ENCODE results near the gene FAF1.

Gene FAF1

DNA sequence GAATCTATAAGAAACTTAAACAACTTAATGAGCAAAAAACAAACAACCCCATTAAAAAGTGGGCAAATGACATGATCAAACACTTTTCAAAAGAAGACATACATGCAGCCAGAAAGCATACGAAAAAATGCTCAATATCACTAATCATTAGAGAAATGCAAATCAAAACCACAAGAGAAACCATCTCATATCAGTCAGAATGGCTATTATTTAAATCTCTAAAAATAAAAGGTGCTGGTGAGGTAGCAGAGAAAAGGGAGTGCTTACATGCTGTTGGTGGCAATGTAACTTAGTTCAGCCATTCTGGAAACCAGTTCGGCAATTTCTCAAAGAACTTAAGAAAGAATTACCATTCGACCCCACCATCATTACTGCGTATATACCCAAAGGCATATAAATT is 147.7 kb downstream of the FAF1 start:
- DNase-seq (ENCODE audit: low spot score): no peak
- TF ChIP-seq, protein P1, sequence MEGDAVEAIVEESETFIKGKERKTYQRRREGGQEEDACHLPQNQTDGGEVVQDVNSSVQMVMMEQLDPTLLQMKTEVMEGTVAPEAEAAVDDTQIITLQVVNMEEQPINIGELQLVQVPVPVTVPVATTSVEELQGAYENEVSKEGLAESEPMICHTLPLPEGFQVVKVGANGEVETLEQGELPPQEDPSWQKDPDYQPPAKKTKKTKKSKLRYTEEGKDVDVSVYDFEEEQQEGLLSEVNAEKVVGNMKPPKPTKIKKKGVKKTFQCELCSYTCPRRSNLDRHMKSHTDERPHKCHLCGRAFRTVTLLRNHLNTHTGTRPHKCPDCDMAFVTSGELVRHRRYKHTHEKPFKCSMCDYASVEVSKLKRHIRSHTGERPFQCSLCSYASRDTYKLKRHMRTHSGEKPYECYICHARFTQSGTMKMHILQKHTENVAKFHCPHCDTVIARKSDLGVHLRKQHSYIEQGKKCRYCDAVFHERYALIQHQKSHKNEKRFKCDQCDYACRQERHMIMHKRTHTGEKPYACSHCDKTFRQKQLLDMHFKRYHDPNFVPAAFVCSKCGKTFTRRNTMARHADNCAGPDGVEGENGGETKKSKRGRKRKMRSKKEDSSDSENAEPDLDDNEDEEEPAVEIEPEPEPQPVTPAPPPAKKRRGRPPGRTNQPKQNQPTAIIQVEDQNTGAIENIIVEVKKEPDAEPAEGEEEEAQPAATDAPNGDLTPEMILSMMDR (IDR thresholded peaks at IDR 0.05): no peak
- Histone ChIP-seq H3K4me3 (no peak overlapping the region), H3K27ac (no peak overlapping the region)

DNA sequence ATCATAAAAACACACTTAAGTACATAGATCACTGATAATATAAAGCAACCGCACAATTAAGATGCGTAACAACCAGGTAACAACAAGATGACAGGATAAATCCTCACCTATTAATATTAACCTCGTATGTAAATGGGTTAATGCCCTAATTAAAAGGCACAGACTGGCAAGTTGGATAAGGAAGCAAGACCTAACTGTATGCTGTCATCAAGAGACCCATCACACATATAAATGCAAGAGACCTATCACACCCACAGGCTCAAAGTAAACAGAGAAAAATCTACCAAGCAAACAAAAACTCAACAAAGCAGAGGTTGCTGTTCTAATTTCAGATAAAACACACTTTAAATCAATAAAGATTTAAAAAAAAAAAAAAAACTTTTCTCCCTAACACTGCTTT is 151.8 kb downstream of the FAF1 start:
- TF ChIP-seq, protein P1 (IDR thresholded peaks at IDR 0.05): no peak
- H3K27ac ChIP-seq: no peak overlapping the region
- no peak for DNase-seq (ENCODE audit: low spot score)
- no peak overlapping the region for H3K4me3 ChIP-seq

DNA sequence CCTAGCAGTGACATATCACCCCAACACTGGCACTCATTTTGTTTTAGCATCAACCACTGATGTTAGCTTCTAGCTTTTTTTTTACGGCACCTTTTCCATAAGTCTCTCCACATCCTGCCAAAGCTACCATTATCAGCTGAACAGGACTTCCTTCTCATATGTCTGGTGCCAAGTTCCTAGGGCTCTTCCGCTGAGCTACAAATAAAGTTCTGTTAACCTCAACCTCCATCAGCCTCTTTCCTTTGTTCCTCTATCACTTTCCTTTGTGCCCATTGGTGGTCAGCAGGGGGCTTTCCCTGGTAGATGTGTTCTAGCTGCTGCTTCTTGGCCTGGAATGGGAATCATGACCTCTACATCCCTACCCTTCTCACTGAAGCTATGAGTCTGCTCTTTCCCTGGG is 163.8 kb downstream of the FAF1 start:
- no peak overlapping the region for H3K27ac ChIP-seq
- no peak for DNase-seq (ENCODE audit: low spot score)
- H3K4me3 ChIP-seq: no peak overlapping the region
- TF ChIP-seq, protein P1 (IDR thresholded peaks at IDR 0.05): no peak

DNA sequence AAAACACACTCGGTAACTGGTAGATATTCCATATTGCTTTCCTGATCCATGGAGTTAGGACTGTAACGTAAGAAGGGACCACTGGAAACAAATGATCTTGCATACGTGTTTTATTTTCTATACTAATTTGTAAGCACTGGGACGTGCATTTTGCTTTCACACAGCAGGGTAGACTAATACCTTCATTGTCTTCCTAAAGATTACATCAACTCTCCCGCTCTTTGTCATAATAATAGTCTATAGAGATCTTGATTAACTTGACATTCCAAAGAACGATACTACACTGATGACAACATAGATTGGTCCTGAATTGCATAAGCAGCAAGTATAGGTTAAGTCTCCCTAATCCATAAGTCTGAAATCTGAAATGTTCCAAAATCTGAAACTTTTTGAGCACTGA is 166.5 kb downstream of the FAF1 start:
- no peak for DNase-seq (ENCODE audit: low spot score)
- TF ChIP-seq, protein P1 (IDR thresholded peaks at IDR 0.05): no peak
- Histone ChIP-seq H3K27ac (no peak overlapping the region), H3K4me3 (no peak overlapping the region)

DNA sequence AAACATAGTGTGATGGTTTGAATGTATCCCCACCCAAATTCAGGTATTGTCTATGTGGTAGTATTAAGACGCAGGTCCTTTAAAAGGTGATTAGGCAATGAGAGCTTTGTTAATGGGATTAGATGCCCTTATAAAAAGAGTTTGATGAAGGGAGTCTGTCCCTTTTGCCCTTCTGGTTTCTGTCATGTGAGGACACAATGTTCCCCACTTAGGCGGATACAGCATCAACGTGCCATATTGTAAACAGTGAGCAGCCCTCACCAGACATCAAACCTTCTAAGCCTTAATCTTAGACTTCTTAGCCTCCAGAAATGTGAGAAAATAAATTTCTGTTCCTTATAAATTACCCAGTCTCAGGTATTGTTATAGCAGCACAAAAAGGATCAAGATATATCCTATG is 172.8 kb downstream of the FAF1 start:
- no peak overlapping the region for H3K4me3 ChIP-seq
- no peak for DNase-seq (ENCODE audit: low spot score)
- TF ChIP-seq, protein P1 (IDR thresholded peaks at IDR 0.05): no peak
- H3K27ac ChIP-seq: no peak overlapping the region

DNA sequence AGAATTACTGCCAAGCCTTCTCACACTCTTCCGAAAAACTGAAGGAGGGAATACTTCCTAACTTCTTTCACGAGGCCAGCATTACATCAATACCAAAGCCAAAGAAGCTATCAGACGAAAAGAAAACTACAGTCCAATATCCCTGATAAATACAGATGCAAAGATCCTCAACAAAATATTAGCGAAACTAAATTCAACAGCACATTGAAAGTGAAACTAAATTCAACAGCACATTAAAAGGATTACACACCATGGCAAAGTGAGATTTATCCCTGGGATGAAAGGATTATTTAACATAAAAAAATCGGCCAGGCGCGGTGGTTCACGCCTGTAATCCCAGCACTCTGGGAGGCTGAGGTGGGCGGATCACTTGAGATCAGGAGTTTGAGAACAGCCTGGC is 176.8 kb downstream of the FAF1 start:
- no peak for DNase-seq (ENCODE audit: low spot score)
- no peak overlapping the region for H3K27ac ChIP-seq
- TF ChIP-seq, protein P1 (IDR thresholded peaks at IDR 0.05): no peak
- peak overlapping the region; percentile 19 for H3K4me3 ChIP-seq

DNA sequence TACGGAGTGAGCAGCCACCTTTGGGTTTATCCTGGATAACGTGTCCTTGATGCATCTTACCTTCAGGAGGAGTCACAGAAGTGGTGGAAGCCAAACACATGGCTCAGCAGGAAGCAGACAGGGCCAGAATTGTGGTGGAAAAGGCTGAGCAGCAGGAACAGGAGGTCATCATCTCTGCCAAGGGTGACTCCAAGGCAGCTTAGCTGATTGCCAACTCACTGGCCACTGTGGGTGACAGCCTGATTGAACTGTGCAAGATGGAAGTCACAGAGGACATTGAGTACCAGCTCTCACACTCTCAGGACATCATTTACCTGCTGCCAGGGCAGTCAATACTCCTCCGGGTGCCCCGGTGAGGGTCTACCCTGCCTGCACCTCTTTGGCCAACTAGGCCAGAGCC is 179.3 kb downstream of the FAF1 start:
- DNase-seq (ENCODE audit: low spot score): no peak
- TF ChIP-seq, protein P1 (IDR thresholded peaks at IDR 0.05): no peak
- H3K4me3 ChIP-seq: no peak overlapping the region
- H3K27ac ChIP-seq: no peak overlapping the region

Data from coronary artery (tissue), 2 donors.